ENCODE measurements around the gene C14orf132. TPM values are rescaled to one million over a fixed set of nuclear protein-coding genes. Genes with fewer than 3 reads are reported as not detected.

The C14orf132 gene
- total RNA-seq, 1 donor from 2014 or later = 0.21 TPM

DNA sequence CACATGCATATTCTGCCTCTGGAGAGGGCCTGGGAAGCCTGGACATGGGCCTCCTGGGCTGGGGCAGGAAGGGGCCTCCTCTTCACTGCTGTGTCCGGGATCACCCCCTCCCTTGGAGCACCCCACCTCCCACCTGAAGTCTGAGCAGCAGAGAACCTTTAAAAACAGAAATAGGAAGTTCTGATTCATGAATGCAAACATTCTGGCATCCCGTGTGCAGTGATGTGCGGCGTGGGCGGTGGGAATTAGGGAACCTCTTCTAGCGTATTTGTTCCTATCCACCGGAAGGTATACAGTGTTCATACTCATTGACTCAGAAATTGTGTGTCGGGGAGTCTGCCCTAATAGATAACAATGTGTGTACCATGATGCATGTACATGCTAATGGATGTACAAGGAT is 46.2 kb downstream of the C14orf132 start:
- Mint-ChIP-seq H3K36me3 (ENCODE audit: low read depth) (no peaks in the 10 kb centered on the region), H3K4me3 (no peak overlapping the region), H3K27ac (no peak overlapping the region), H3K4me1 (ENCODE audit: low read depth) (no peaks in the 10 kb centered on the region), H3K27me3 (ENCODE audit: insufficient read depth) (peaks cover 2% of the 10 kb centered on the region), H3K9me3 (no peaks in the 10 kb centered on the region)
- intact Hi-C loops (cut with micrococcal nuclease) = no loop called here
- DNase-seq (ENCODE audit: low spot score) = no peak

DNA sequence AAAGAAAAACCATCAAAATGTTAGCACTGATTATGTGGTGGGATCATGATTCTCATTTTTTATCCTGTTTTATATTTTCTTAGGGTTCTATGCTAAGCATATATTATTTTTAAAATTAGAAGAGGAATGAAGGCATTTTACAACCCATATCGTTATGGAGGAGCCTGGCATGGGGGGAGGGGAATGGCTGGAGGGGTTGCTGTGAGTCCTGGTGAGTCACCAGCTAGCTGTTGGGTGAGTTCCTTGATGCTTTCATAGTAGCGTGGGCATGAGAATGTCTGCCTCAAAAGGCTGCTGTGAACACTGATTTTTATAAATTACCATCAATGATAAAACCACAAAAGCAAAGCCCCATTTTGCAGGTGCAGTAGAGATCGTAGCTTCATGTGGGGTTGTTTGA is 46.9 kb downstream of the C14orf132 start:
- H3K36me3 Mint-ChIP-seq (ENCODE audit: low read depth) = no peaks in the 10 kb centered on the region
- no peak for DNase-seq (ENCODE audit: low spot score)
- H3K9me3 Mint-ChIP-seq = no peaks in the 10 kb centered on the region
- peaks cover 2% of the 10 kb centered on the region for H3K27me3 Mint-ChIP-seq (ENCODE audit: insufficient read depth)
- no peaks in the 10 kb centered on the region for H3K4me1 Mint-ChIP-seq (ENCODE audit: low read depth)
- no peak overlapping the region for H3K27ac Mint-ChIP-seq
- intact Hi-C loops (cut with micrococcal nuclease) = no loop called here
- no peak overlapping the region for H3K4me3 Mint-ChIP-seq

DNA sequence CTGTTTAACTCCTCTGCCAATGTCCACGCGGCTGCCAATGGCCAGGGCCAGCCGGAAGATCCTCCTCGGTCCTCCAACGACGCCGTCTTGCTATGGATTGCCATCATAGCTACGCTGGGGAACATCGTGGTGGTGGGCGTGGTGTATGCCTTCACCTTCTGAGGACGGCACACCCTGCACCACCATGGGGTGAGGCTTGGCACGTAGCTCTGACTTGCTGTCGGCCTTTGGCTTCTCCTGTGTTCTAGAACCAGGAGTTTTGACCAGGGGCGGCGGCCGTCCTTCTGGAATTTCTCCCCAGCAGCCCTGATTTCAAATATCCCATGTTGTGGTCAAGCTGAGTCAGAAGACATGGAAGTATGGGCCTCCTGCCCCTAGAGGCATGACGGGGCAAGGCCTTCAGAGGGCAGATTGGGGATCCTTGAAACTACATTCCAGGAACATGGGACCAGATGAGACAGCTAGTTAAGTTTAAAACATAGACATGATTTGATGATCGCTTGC is 47.5 kb downstream of the C14orf132 start:
- Mint-ChIP-seq H3K9me3 (no peaks in the 10 kb centered on the region), H3K4me1 (ENCODE audit: low read depth) (no peaks in the 10 kb centered on the region), H3K4me3 (no peak overlapping the region), H3K27ac (no peak overlapping the region), H3K36me3 (ENCODE audit: low read depth) (no peaks in the 10 kb centered on the region), H3K27me3 (ENCODE audit: insufficient read depth) (peaks cover 2% of the 10 kb centered on the region)
- no peak for DNase-seq (ENCODE audit: low spot score)
- intact Hi-C loops (cut with micrococcal nuclease) = no loop called here

DNA sequence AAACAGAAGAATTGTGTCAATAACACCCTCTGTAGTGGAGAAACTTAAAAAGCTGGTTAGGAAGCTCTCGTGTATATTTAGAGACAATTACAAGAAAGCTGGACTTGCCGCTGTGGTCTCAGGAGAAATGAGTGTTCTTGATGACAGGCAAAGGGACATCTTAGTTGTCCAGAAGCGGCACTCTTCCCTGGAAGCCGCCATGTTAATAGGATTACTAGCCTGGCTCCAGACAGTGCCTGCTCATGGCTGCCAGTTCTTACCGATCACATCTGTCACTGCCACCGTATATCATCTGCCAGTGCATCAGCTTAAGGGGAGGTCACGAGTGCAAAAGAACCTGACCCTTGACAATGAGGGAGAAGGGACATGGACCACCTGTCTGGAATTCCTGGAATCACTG is 48.9 kb downstream of the C14orf132 start:
- no peaks in the 10 kb centered on the region for H3K36me3 Mint-ChIP-seq (ENCODE audit: low read depth)
- intact Hi-C loops (cut with micrococcal nuclease) = no loop called here
- no peaks in the 10 kb centered on the region for H3K9me3 Mint-ChIP-seq
- no peak for DNase-seq (ENCODE audit: low spot score)
- no peaks in the 10 kb centered on the region for H3K4me1 Mint-ChIP-seq (ENCODE audit: low read depth)
- H3K4me3 Mint-ChIP-seq = no peak overlapping the region
- no peak overlapping the region for H3K27ac Mint-ChIP-seq
- no peaks in the 10 kb centered on the region for H3K27me3 Mint-ChIP-seq (ENCODE audit: insufficient read depth)

DNA sequence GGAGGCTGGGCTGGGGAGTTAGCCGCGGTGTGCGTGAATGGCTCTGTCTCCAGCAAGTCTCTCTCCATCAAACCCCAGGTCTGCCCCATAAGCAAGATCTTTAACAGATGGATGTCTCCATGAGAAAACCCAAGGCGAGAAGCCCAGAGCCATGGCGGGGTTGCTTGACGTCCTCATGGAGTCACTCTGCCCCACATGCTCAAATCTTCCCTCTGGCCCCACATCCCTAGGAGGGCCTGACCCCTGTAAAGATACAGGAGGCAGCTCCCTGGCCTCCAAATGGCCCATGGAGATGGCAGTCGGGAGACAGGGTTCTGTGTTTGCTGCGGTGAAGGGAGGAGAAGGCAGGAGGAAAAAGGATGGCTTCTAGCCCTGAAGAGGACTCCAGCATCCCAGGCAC is 49.3 kb downstream of the C14orf132 start:
- Mint-ChIP-seq H3K9me3 (no peaks in the 10 kb centered on the region), H3K4me1 (ENCODE audit: low read depth) (no peaks in the 10 kb centered on the region), H3K4me3 (no peak overlapping the region), H3K36me3 (ENCODE audit: low read depth) (no peaks in the 10 kb centered on the region), H3K27ac (no peak overlapping the region), H3K27me3 (ENCODE audit: insufficient read depth) (no peaks in the 10 kb centered on the region)
- intact Hi-C loops (cut with micrococcal nuclease) = no loop called here
- DNase-seq (ENCODE audit: low spot score) = no peak

DNA sequence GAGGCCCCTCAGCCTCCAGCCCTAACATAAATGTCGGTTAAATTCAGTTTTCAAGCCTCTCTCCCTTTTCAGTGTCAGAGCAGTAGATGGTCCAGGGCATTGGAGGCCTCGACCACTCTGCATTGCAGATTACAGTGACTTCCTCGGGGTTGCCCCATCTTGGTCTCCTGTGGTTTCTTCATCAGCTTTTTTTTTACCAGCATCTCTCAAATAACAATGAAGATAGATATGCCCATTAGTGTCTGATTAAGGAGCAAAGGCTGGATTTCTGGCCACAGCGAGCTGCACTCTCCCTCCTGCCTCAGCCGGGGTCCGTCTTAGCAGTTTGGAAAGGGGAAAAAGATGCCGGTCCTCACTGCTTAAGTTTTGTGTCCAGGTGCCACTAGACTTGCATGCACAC is 49.7 kb downstream of the C14orf132 start:
- Mint-ChIP-seq H3K27ac (no peak overlapping the region), H3K4me3 (no peak overlapping the region), H3K36me3 (ENCODE audit: low read depth) (no peaks in the 10 kb centered on the region), H3K27me3 (ENCODE audit: insufficient read depth) (no peaks in the 10 kb centered on the region), H3K4me1 (ENCODE audit: low read depth) (no peaks in the 10 kb centered on the region), H3K9me3 (no peaks in the 10 kb centered on the region)
- no peak for DNase-seq (ENCODE audit: low spot score)
- intact Hi-C loops (cut with micrococcal nuclease) = no loop called here

DNA sequence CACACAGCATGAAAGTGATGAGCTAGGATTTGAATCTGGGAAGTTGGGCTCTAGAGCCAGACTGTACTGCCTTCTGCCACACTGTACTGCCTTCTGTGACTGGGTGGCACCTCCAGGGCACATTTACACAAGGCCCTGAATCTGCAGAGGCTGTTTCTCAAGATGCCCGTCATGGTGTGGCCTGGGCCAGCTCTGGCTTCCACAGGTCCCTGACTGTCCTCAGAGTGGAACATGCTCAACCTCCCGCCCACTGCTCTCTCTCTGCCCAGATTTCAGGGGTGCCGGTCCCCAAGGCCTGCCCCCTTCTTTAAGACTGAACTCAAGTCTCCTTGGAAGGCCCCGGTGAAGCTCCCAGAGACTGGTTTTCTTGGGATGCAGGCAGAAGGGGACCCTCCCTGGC is 50.2 kb downstream of the C14orf132 start:
- no peaks in the 10 kb centered on the region for H3K36me3 Mint-ChIP-seq (ENCODE audit: low read depth)
- no peak overlapping the region for H3K27ac Mint-ChIP-seq
- no peak overlapping the region for H3K4me3 Mint-ChIP-seq
- no peaks in the 10 kb centered on the region for H3K9me3 Mint-ChIP-seq
- no peaks in the 10 kb centered on the region for H3K4me1 Mint-ChIP-seq (ENCODE audit: low read depth)
- no peak for DNase-seq (ENCODE audit: low spot score)
- intact Hi-C loops (cut with micrococcal nuclease) = no loop called here
- no peaks in the 10 kb centered on the region for H3K27me3 Mint-ChIP-seq (ENCODE audit: insufficient read depth)

DNA sequence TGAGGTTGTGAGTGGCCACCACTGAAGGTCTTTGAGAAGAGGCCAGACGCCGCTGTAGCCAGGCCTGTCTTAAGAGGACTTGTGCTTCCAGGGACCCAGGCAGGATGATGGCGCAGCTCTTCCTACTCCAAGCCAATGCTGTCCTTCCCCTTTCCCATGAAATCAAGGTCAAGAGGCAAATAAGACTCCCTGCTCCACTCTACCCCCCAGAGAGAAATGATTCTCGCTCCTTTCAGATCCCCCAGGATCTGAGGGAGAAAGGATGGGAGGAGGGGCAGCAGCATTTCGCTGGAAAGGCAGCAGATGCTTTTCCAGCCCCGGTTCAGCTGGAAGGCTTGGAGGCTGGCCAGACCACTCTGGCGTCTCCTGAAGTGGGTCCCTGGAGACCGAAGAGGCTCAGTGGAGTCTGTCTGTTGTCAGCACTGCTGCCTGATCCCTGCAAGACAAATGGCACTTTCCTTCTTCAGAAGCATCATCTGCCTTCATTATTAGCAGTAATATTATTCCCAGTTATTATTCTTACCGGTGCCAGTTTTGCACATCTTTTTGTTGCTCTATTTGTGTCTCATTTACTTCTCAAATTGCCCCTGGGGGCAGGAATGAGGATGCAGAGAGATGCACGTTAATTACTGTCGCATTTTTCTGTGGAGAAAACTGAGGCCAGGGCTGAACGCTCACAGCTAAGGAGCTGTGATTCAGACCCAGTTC is 51.4 kb downstream of the C14orf132 start:
- Mint-ChIP-seq H3K4me3 (no peak overlapping the region), H3K9me3 (no peaks in the 10 kb centered on the region), H3K27me3 (ENCODE audit: insufficient read depth) (no peaks in the 10 kb centered on the region), H3K36me3 (ENCODE audit: low read depth) (no peaks in the 10 kb centered on the region), H3K27ac (no peak overlapping the region), H3K4me1 (ENCODE audit: low read depth) (no peaks in the 10 kb centered on the region)
- intact Hi-C loops (cut with micrococcal nuclease) = no loop called here
- DNase-seq (ENCODE audit: low spot score) = no peak

DNA sequence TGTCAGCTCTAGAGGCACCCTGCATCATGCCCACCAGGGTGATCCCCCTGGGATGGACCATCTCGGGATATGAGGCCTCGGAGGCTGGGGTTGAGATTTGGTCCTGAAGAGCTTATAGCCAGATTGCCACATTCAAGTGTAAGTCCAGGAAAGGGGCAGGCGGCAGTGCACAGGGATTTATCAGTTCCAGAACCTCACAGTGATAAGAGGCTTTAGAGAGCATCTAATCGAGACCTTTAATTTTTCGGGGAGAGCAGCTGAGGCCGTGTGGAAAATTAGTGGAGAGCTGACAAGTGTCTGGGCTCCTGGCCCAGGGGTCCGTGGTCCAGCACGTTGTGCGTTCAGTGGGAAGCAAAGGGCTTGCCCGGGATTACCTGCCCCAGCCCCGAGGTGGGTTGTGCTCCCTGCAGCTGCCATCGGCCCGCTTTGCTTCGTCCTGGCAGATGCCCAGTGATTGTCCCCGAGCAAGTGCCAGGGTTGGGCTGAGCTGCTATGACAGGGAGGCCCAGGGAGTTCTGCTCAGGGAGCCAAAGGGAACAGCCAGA is 52.1 kb downstream of the C14orf132 start:
- Mint-ChIP-seq H3K9me3 (no peaks in the 10 kb centered on the region), H3K27ac (no peak overlapping the region), H3K27me3 (ENCODE audit: insufficient read depth) (no peaks in the 10 kb centered on the region), H3K36me3 (ENCODE audit: low read depth) (no peaks in the 10 kb centered on the region), H3K4me1 (ENCODE audit: low read depth) (no peaks in the 10 kb centered on the region), H3K4me3 (no peak overlapping the region)
- intact Hi-C loops (cut with micrococcal nuclease) = no loop called here
- no peak for DNase-seq (ENCODE audit: low spot score)

DNA sequence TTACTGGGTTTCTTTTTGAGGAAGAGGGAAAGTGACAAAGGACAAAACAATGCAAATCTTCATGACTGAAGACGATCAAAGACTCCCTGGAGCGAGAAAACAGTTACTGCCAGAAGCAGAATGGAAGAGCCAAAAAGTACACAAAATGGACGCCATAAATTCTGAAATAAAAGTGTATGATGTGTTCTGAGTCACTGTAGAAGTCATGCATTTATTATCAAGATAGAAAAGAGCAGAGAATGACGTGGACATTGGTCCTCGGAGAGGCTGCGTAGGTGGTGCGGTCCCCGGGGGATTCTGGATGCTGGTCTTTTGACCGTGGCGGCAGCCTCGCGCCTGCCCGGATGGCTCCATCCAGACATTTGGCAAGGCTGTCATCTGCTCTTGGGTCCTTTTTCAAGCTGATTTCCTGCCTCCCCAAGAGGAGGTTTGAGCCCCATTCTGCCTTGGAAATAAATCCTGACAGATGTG is 52.8 kb downstream of the C14orf132 start:
- Mint-ChIP-seq H3K4me3 (no peak overlapping the region), H3K9me3 (no peaks in the 10 kb centered on the region), H3K4me1 (ENCODE audit: low read depth) (no peaks in the 10 kb centered on the region), H3K36me3 (ENCODE audit: low read depth) (no peaks in the 10 kb centered on the region), H3K27ac (no peak overlapping the region), H3K27me3 (ENCODE audit: insufficient read depth) (no peaks in the 10 kb centered on the region)
- intact Hi-C loops (cut with micrococcal nuclease) = no loop called here
- no peak for DNase-seq (ENCODE audit: low spot score)

DNA sequence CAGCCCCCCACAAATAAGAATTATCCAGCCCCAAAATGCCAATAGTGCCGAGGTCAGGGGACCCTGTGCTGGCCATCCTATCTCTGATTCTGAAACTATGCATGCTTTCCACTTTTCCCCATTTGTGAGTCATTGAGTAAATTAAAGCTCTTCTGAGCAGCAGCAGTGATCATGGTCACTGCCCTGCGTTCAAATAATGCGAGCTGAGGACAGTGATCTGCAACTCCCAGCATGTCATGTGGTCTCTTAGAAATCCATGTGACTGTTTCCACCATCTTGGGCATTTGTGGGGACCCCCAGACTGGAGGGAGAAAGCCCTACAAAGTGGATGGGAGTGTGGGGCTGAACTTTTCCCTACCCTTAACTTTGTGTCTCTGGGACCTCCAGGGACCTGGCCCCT is 53.8 kb downstream of the C14orf132 start:
- Mint-ChIP-seq H3K9me3 (no peaks in the 10 kb centered on the region), H3K4me3 (no peak overlapping the region), H3K4me1 (ENCODE audit: low read depth) (no peaks in the 10 kb centered on the region), H3K27ac (no peak overlapping the region), H3K36me3 (ENCODE audit: low read depth) (no peaks in the 10 kb centered on the region), H3K27me3 (ENCODE audit: insufficient read depth) (no peaks in the 10 kb centered on the region)
- no peak for DNase-seq (ENCODE audit: low spot score)
- intact Hi-C loops (cut with micrococcal nuclease) = no loop called here

DNA sequence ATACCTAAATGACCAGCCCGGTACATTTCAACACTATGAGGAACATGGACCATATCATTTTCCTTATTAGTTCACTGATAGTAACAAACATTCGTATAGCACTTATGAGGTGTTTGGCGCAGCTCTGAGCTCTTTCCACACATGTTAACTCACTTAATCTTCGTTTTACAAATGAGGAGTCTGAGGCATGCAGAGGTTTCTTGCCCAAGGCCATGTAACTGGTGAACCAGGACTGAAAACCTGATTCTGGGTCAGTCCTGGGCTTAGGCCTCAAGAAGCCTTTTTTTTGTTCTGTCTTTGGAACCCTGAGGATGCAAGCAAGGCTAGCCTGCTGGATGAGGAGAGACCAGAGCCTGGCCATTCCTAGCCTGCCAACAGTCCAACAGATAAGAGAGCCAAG is 55.0 kb downstream of the C14orf132 start:
- no peak overlapping the region for H3K4me3 Mint-ChIP-seq
- intact Hi-C loops (cut with micrococcal nuclease) = no loop called here
- no peaks in the 10 kb centered on the region for H3K9me3 Mint-ChIP-seq
- H3K27me3 Mint-ChIP-seq (ENCODE audit: insufficient read depth) = no peaks in the 10 kb centered on the region
- H3K36me3 Mint-ChIP-seq (ENCODE audit: low read depth) = no peaks in the 10 kb centered on the region
- no peak for DNase-seq (ENCODE audit: low spot score)
- no peaks in the 10 kb centered on the region for H3K4me1 Mint-ChIP-seq (ENCODE audit: low read depth)
- H3K27ac Mint-ChIP-seq = no peak overlapping the region

DNA sequence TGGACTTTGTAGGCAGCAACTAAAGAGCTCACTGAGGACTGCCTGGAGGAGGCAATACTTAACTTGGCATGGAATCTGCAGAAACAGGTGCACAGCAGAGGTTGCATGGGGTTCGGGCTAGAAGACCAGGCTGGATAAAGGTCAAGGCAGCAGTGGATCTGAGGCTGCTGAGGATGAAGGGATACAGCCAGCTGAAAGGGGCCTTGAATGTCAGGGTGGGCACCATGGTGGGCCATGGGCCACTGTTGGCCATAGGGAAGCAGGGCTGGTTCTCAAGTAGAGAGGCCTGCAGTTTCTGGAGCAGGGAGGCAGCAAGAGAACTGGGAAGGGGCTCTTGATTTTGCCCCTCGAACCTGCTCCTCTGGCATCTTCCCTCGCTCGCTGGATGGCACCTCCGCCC is 55.5 kb downstream of the C14orf132 start:
- intact Hi-C loops (cut with micrococcal nuclease) = no loop called here
- no peaks in the 10 kb centered on the region for H3K27me3 Mint-ChIP-seq (ENCODE audit: insufficient read depth)
- no peak overlapping the region for H3K4me3 Mint-ChIP-seq
- no peak overlapping the region for H3K27ac Mint-ChIP-seq
- H3K9me3 Mint-ChIP-seq = no peaks in the 10 kb centered on the region
- no peak for DNase-seq (ENCODE audit: low spot score)
- no peaks in the 10 kb centered on the region for H3K4me1 Mint-ChIP-seq (ENCODE audit: low read depth)
- H3K36me3 Mint-ChIP-seq (ENCODE audit: low read depth) = no peaks in the 10 kb centered on the region

DNA sequence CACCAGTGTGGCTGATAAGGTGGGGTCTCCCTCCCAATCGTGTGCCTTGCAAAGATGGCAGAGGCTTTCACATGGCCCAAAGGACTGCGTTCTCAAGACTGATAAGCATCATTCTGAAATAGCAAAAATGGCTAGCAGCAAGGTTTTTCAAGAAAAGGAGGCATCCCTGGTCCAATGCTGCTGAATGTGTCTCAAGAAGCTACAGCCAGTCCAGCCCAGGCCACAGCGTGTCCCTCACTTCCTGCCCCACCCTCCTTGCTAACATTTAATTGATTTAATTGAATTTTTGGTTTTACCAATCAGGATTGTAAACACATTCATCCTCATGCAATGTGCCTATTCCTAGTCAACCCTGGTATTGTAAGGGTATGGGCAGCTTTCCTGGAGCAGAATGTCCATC is 55.9 kb downstream of the C14orf132 start:
- intact Hi-C loops (cut with micrococcal nuclease) = no loop called here
- no peak for DNase-seq (ENCODE audit: low spot score)
- Mint-ChIP-seq H3K9me3 (no peaks in the 10 kb centered on the region), H3K4me1 (ENCODE audit: low read depth) (no peaks in the 10 kb centered on the region), H3K27me3 (ENCODE audit: insufficient read depth) (no peaks in the 10 kb centered on the region), H3K27ac (no peak overlapping the region), H3K4me3 (no peak overlapping the region), H3K36me3 (ENCODE audit: low read depth) (no peaks in the 10 kb centered on the region)
